Vagina (tissue), 2 donors: Measurements from ENCODE around the gene SLC24A1. TPM values are rescaled to one million over a fixed set of nuclear protein-coding genes. Genes with fewer than 3 reads are reported as not detected.
"Not testable (repeated sequence)": the region's sequence is repeated elsewhere in the genome, so short reads cannot be mapped to it uniquely, and the experiment has no call there.

ENCODE experiments used
- DNase-seq, 2 donors: peaks; one replicate each; pipeline ENCODE4 v3.0.0-alpha.2; 2017; ENCODE audit errors: extremely low spot score in 2 of 2
- H3K27ac ChIP-seq: fragments of 200-600 bp; sonication (generic); one replicate; pipeline ENCODE4 v1.5.1; 2019
- H3K27me3 ChIP-seq: fragments of 200-600 bp; sonication (generic); one replicate; pipeline ENCODE4 v1.5.1; 2019
- H3K36me3 ChIP-seq, 2 donors: fragments of 200-600 bp; sonication (generic); one replicate each; pipeline ENCODE4 v1.5.1; 2017 to 2019
- H3K4me1 ChIP-seq: fragments of 200-600 bp; sonication (generic); one replicate; pipeline ENCODE4 v1.5.1; 2019
- H3K4me3 ChIP-seq, 2 donors: fragments of 200-600 bp; sonication (generic); 1 replicate in 1 of 2; 2 replicates in 1 of 2; pipeline ENCODE4 v1.5.1; 2016 to 2019
- H3K9me3 ChIP-seq: fragments of 200-600 bp; sonication (generic); one replicate; pipeline ENCODE4 v1.5.1; 2019
- CTCF ChIP-seq, 3 experiments: fragments of 450-650 bp in 2 of 3; fragments of 200-600 bp in 1 of 3; sonication (generic) in 1 of 3; IDR thresholded peaks; one replicate each; pipeline ENCODE4 v1.5.1; 2017 to 2019; ENCODE audit warnings: antibody characterized with exemption in 3 of 3, mild to moderate bottlenecking in 2 of 3, moderate library complexity in 2 of 3
- POLR2A ChIP-seq, 2 donors: fragments of 450-650 bp; IDR thresholded peaks; one replicate each; pipeline ENCODE4 v1.6.1; 2017; ENCODE audit warnings: antibody characterized with exemption in 2 of 2, mild to moderate bottlenecking in 2 of 2, moderate library complexity in 2 of 2
- POLR2AphosphoS5 ChIP-seq, 2 donors: sonication (generic); formaldehyde crosslinking; IDR thresholded peaks; one replicate each; pipeline ENCODE4 v1.9.0; 2017; ENCODE audit warnings: antibody characterized with exemption in 2 of 2, mild to moderate bottlenecking in 2 of 2, low read depth in 1 of 2; ENCODE audit not compliant: insufficient read depth in 1 of 2
- intact Hi-C: fragments of 100-400 bp; cut with DNase I; formaldehyde crosslinking; loops from one replicate; pipeline ENCODE4 v1.15.1; 2023
- total RNA-seq: library from RNA; depleted of rRNA; stranded (reverse); fragments of >200 nt; gene quantifications from one replicate; pipeline ENCODE4 v1.2.3, GENCODE V29; 2016

Gene SLC24A1
- total RNA-seq, 1 donor from 2014 or later, result 7.4 TPM

GRCh38 chr15:65612949-65613744 is 8.6 kb upstream of the SLC24A1 start:
- Histone ChIP-seq H3K36me3 (no peaks in the 10 kb centered on the region), H3K27ac (no peak overlapping the region), H3K9me3 (no peaks in the 10 kb centered on the region), H3K4me1 (peaks cover 30% of the 10 kb centered on the region), H3K4me3 (no peak overlapping the region), H3K27me3 (no peaks in the 10 kb centered on the region)
- intact Hi-C loops, result no loop called here
- DNase-seq, result no peak
- no peak for TF ChIP-seq POLR2AphosphoS5 (IDR thresholded peaks at IDR 0.05; ENCODE audit: insufficient read depth in 1 of 2, low read depth in 1 of 2)
- no peak for TF ChIP-seq CTCF (IDR thresholded peaks at IDR 0.05)
- TF ChIP-seq POLR2A (IDR thresholded peaks at IDR 0.05), result no peak

GRCh38 chr15:65615887-65616286 is 5.9 kb upstream of the SLC24A1 start:
- H3K4me3 ChIP-seq, H3K27me3 ChIP-seq, DNase-seq, H3K9me3 ChIP-seq, intact Hi-C loops, H3K27ac ChIP-seq, H3K36me3 ChIP-seq: not testable (repeated sequence)
- H3K4me1 ChIP-seq, result peaks cover 11% of the 10 kb centered on the region

GRCh38 chr15:65618560-65619109 is 3.1 kb upstream of the SLC24A1 start:
- no peak for DNase-seq
- H3K27ac ChIP-seq, result no peak overlapping the region
- H3K27me3 ChIP-seq, result no peaks in the 10 kb centered on the region
- H3K36me3 ChIP-seq, result no peaks in the 10 kb centered on the region
- H3K4me1 ChIP-seq, result no peaks in the 10 kb centered on the region
- intact Hi-C loops, result no loop called here
- H3K9me3 ChIP-seq, result no peaks in the 10 kb centered on the region
- TF ChIP-seq CTCF (IDR thresholded peaks at IDR 0.05) (no peak), POLR2AphosphoS5 (IDR thresholded peaks at IDR 0.05; ENCODE audit: insufficient read depth in 1 of 2, low read depth in 1 of 2) (no peak), POLR2A (IDR thresholded peaks at IDR 0.05) (no peak)
- no peak overlapping the region for H3K4me3 ChIP-seq

- intact Hi-C loops, result no loop called here
Measured at GRCh38 chr15:65619626-65620290, 2.0 kb upstream of the SLC24A1 start.

GRCh38 chr15:65620833-65621232 is 905 bp upstream of the SLC24A1 start:
- H3K27me3 ChIP-seq, result no peaks in the 10 kb centered on the region
- H3K9me3 ChIP-seq, result no peaks in the 10 kb centered on the region
- DNase-seq, result no peak
- no peak overlapping the region for H3K4me3 ChIP-seq
- H3K27ac ChIP-seq, result no peak overlapping the region
- no peaks in the 10 kb centered on the region for H3K36me3 ChIP-seq
- H3K4me1 ChIP-seq, result no peaks in the 10 kb centered on the region
- intact Hi-C loops, result no loop called here
- no peak for TF ChIP-seq POLR2AphosphoS5 (IDR thresholded peaks at IDR 0.05; ENCODE audit: insufficient read depth in 1 of 2, low read depth in 1 of 2)
- TF ChIP-seq POLR2A (IDR thresholded peaks at IDR 0.05), result no peak
- no peak for TF ChIP-seq CTCF (IDR thresholded peaks at IDR 0.05)

More at GRCh38 chr15:65619626-65620290, 2.0 kb upstream of the SLC24A1 start:
- Histone ChIP-seq H3K27me3 (no peaks in the 10 kb centered on the region), H3K4me3 (no peak overlapping the region), H3K27ac (no peak overlapping the region), H3K4me1 (no peaks in the 10 kb centered on the region), H3K36me3 (no peaks in the 10 kb centered on the region), H3K9me3 (no peaks in the 10 kb centered on the region)
- TF ChIP-seq CTCF (IDR thresholded peaks at IDR 0.05) (no peak), POLR2A (IDR thresholded peaks at IDR 0.05) (no peak), POLR2AphosphoS5 (IDR thresholded peaks at IDR 0.05; ENCODE audit: insufficient read depth in 1 of 2, low read depth in 1 of 2) (no peak)
- no peak for DNase-seq
